ENCODE data around the gene PRR33. TPM values are rescaled to one million over a fixed set of nuclear protein-coding genes. Genes with fewer than 3 reads are reported as not detected.
A peak's percentile ranks its signal among the peaks of the same experiment; 100 is the strongest.
"Not testable (repeated sequence)": the region's sequence is repeated elsewhere in the genome, so short reads cannot be mapped to it uniquely, and the experiment has no call there.

The PRR33 gene
- not detected in 2 replicates for total RNA-seq
- long read RNA-seq, result 0 reads

DNA sequence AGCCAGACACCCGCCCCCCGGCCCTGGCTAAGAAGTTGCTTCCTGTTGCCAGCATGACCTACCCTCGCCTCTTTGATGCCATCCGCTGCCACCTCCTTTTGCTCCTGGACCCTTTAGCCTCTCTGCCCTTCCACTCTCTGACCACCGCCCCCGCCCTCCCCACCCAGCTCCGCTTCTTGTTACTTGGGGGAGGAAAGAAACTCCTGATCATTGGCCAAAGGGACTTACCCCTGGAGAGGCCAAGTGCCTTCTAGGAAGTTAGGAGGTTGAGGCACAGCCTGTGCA, at the start of gene PRR33:
Gene PRR33, minus strand, starts transcription at position 65 of the 285 bp plus-strand sequence. CDS start 1,311 bp downstream, outside the sequence.
- Mint-ChIP-seq H3K9me3 (ENCODE audit: low read depth) (no peaks in the 10 kb centered on the region), H3K4me1 (ENCODE audit: low read depth) (peaks cover 6% of the 10 kb centered on the region), H3K27me3 (peaks cover 26% of the 10 kb centered on the region), H3K4me3 (ENCODE audit: low read depth) (no peak within 1 kb of the TSS), H3K27ac (no peak within 1 kb of the TSS), H3K36me3 (ENCODE audit: insufficient read depth) (no peaks in the 10 kb centered on the region)
- TF ChIP-seq, protein P1, sequence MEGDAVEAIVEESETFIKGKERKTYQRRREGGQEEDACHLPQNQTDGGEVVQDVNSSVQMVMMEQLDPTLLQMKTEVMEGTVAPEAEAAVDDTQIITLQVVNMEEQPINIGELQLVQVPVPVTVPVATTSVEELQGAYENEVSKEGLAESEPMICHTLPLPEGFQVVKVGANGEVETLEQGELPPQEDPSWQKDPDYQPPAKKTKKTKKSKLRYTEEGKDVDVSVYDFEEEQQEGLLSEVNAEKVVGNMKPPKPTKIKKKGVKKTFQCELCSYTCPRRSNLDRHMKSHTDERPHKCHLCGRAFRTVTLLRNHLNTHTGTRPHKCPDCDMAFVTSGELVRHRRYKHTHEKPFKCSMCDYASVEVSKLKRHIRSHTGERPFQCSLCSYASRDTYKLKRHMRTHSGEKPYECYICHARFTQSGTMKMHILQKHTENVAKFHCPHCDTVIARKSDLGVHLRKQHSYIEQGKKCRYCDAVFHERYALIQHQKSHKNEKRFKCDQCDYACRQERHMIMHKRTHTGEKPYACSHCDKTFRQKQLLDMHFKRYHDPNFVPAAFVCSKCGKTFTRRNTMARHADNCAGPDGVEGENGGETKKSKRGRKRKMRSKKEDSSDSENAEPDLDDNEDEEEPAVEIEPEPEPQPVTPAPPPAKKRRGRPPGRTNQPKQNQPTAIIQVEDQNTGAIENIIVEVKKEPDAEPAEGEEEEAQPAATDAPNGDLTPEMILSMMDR (IDR thresholded peaks at IDR 0.05; ENCODE audit: unreplicated experiment), result no peak
- DNase-seq (ENCODE audit: low spot score, unreplicated experiment), result no peak

DNA sequence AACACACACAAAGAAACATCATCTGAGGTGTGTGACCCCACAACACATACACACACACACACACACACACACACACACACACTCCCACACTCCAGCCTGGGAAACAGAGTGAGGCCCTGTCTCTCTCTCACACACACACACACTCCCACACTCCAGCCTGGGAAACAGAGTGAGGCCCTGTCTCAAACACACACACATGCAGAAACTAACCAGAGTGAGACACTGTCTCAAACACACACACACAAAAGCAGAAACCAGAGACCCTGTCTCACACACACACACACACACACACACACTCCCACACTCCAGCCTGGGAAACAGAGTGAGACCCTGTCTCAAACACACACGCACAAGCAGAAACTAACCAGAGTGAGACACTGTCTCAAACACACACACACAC, 48.1 kb upstream of the PRR33 start:
- H3K9me3 Mint-ChIP-seq (ENCODE audit: low read depth); DNase-seq (ENCODE audit: low spot score, unreplicated experiment); H3K36me3 Mint-ChIP-seq (ENCODE audit: insufficient read depth); H3K4me3 Mint-ChIP-seq (ENCODE audit: low read depth); H3K4me1 Mint-ChIP-seq (ENCODE audit: low read depth): not testable (repeated sequence)
- Mint-ChIP-seq H3K27me3 (peaks cover 11% of the 10 kb centered on the region), H3K27ac (peak overlapping the region; percentile 51)

DNA sequence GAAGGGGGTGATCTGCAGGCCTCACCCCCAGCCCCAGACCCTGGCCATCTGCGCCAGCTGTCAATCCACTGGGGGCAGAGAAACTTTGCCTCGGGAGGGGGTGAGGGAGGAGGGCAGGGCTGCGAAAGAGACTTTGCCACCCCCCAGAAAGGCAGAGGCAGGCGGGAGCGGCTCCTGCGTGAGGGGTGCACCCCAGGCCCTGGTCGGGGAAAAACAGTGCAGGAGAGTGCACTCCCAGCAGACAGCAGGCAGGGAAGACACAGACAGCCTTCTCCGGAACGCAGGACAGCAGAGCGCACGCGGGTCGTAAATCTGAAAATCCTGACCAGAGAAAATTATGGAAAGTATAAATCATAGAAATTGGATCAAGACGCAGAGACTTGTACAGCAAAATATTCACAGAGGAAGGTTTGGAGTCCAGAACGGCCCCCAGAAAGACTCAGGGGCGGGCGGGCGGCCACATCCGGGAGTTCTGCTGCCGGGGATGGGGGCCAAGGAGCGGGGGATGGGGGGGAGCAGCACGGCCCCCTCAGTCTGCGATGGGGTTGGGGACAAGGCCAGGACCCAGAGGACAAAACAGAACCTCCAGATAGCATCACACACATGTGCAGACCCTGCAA, 47.4 kb upstream of the PRR33 start:
- peak; percentile 6 for DNase-seq (ENCODE audit: low spot score, unreplicated experiment)
- TF ChIP-seq, protein P1 (IDR thresholded peaks at IDR 0.05; ENCODE audit: unreplicated experiment), result no peak
- no peaks in the 10 kb centered on the region for H3K4me1 Mint-ChIP-seq (ENCODE audit: low read depth)
- peaks cover 12% of the 10 kb centered on the region for H3K27me3 Mint-ChIP-seq
- no peaks in the 10 kb centered on the region for H3K9me3 Mint-ChIP-seq (ENCODE audit: low read depth)
- H3K4me3 Mint-ChIP-seq (ENCODE audit: low read depth), result no peak overlapping the region
- H3K36me3 Mint-ChIP-seq (ENCODE audit: insufficient read depth), result no peaks in the 10 kb centered on the region
- H3K27ac Mint-ChIP-seq, result no peak overlapping the region

DNA sequence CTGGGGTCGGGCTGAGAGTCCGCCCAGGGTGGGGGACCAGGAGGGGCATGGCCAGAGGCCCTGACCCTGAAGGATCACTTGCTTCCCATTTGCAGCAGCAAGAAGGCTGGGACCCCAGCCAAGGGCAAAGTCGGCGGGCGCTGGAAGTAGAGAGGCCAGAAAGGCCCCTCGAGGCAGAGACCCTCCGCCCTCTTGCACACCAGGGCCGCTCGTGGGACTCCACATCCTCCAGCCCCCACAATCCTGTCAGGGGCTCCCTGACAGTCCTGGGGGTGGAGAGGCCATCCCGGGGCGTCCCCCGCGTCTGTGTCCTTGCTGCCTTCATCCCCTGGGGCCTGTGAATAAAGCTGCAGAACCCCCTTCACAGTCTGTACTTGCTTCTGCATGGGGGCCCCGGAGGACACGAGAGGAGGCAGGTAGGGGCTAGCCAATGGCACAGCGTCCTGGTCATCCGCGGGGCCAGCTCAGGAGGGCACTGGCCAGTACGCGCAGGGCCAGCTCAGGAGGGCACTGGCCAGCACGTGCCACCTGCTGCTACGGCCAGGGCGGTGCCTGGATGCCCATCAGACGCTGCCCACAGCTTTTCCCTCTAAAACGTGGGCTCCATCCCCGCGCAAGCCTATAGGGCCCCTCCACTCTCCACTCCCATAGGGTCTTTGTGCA, 46.8 kb upstream of the PRR33 start:
- Mint-ChIP-seq H3K27me3 (peaks cover 9% of the 10 kb centered on the region), H3K4me1 (ENCODE audit: low read depth) (no peaks in the 10 kb centered on the region), H3K4me3 (ENCODE audit: low read depth) (no peak overlapping the region), H3K27ac (no peak overlapping the region), H3K9me3 (ENCODE audit: low read depth) (no peaks in the 10 kb centered on the region), H3K36me3 (ENCODE audit: insufficient read depth) (no peaks in the 10 kb centered on the region)
- TF ChIP-seq, protein P1 (IDR thresholded peaks at IDR 0.05; ENCODE audit: unreplicated experiment), result no peak
- DNase-seq (ENCODE audit: low spot score, unreplicated experiment), result peak; percentile 6

DNA sequence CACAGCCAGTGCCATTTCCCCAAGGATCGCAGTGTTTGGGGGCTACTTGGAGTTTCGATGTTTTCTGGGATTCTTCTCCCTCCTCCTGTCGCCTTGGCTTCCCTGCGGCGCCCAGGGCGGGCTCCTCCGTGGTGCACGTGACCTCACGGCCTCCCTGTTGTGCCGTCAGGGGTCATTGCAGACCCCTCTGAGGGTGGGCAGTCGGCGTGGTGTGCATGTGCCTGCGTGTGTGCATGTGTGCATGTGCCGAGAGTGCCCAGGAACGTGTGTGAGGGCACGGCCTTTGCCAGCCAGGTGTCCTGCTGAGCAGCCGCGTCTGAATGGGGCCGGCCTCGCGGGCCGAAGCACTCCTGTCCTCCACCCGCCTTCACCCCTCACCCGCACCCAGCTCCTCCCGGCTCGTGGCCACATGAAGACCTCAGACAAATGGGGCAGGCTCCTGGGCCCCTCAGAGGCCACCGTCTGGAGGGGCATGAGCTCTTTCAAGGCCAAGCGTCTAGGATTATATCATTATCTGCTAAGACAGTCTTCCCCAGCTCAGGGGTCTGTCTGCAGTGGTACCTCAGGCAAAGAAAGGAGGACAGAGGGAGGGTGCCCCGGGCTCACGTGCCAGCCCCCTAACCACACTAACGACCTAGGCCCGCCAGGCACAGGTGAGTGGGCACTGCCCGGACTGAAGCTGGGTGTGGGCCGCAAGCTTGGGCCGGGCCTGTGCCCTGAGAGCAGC, 46.1 kb upstream of the PRR33 start:
- Mint-ChIP-seq H3K36me3 (ENCODE audit: insufficient read depth) (no peaks in the 10 kb centered on the region), H3K4me3 (ENCODE audit: low read depth) (no peak overlapping the region), H3K9me3 (ENCODE audit: low read depth) (no peaks in the 10 kb centered on the region), H3K27me3 (peaks cover 16% of the 10 kb centered on the region), H3K4me1 (ENCODE audit: low read depth) (no peaks in the 10 kb centered on the region), H3K27ac (no peak overlapping the region)
- DNase-seq (ENCODE audit: low spot score, unreplicated experiment), result peak; percentile 7
- TF ChIP-seq, protein P1 (IDR thresholded peaks at IDR 0.05; ENCODE audit: unreplicated experiment), result no peak

Measured in progenitor cell of endocrine pancreas (in vitro differentiated cells).